ENCODE data around the gene HHIPL1.

- TF ChIP-seq CTCF (IDR thresholded peaks at IDR 0.05; ENCODE audit: borderline replicate concordance, extremely low read depth, low read length, poor library complexity, severe bottlenecking) (no peak), EZH2 (IDR thresholded peaks at IDR 0.05; ENCODE audit: borderline replicate concordance, low read depth, low read length, severe bottlenecking) (no peak)
Observed at GRCh38 chr14:99674776-99675381, 29.9 kb downstream of the HHIPL1 start.
